ENCODE measurements around the gene TTC9B.
A peak's percentile ranks its signal among the peaks of the same experiment; 100 is the strongest.

TTC9B gene

GRCh38 chr19:40214936-40215335, 3.2 kb downstream of the TTC9B start:
- no peak overlapping the region for H3K27ac Mint-ChIP-seq
- H3K9me3 Mint-ChIP-seq = no peaks in the 10 kb centered on the region
- peaks cover 42% of the 10 kb centered on the region for H3K27me3 Mint-ChIP-seq
- H3K4me1 Mint-ChIP-seq = peaks cover 29% of the 10 kb centered on the region
- DNase-seq (no peak), ATAC-seq (peak; percentile 18)
- no peak overlapping the region for H3K4me3 Mint-ChIP-seq

- H3K27ac Mint-ChIP-seq = no peak overlapping the region
- no peak for DNase-seq
- no peaks in the 10 kb centered on the region for H3K9me3 Mint-ChIP-seq
- no peak overlapping the region for H3K4me3 Mint-ChIP-seq
- ATAC-seq = peak; percentile 14
- peaks cover 33% of the 10 kb centered on the region for H3K27me3 Mint-ChIP-seq
- H3K4me1 Mint-ChIP-seq = peaks cover 21% of the 10 kb centered on the region
These were observed 4.2 kb downstream of the TTC9B start for GRCh38 chr19:40213882-40214570.

GRCh38 chr19:40213251-40213829, 4.8 kb downstream of the TTC9B start:
- H3K27me3 Mint-ChIP-seq = peaks cover 26% of the 10 kb centered on the region
- peaks cover 17% of the 10 kb centered on the region for H3K4me1 Mint-ChIP-seq
- no peaks in the 10 kb centered on the region for H3K9me3 Mint-ChIP-seq
- peak overlapping the region in 1 of 2 donors; percentile 83 for H3K27ac Mint-ChIP-seq
- H3K4me3 Mint-ChIP-seq = no peak overlapping the region
- DNase-seq (no peak), ATAC-seq (peak; percentile 31)

GRCh38 chr19:40210889-40211288, 7.3 kb downstream of the TTC9B start:
- H3K4me1 Mint-ChIP-seq = no peaks in the 10 kb centered on the region
- H3K27me3 Mint-ChIP-seq = peaks cover 2% of the 10 kb centered on the region
- no peak overlapping the region for H3K4me3 Mint-ChIP-seq
- H3K27ac Mint-ChIP-seq = no peak overlapping the region
- DNase-seq (no peak), ATAC-seq (no peak)
- no peaks in the 10 kb centered on the region for H3K9me3 Mint-ChIP-seq

- no peak for ATAC-seq
- Mint-ChIP-seq H3K4me1 (no peaks in the 10 kb centered on the region), H3K4me3 (no peak overlapping the region), H3K27me3 (no peaks in the 10 kb centered on the region), H3K9me3 (no peaks in the 10 kb centered on the region), H3K27ac (no peak overlapping the region)
- no peak for DNase-seq
These were observed 9.6 kb downstream of the TTC9B start for GRCh38 chr19:40208602-40209001.

GRCh38 chr19:40205760-40206159, 12.4 kb downstream of the TTC9B start:
- ATAC-seq (no peak), DNase-seq (no peak)
- Mint-ChIP-seq H3K9me3 (no peaks in the 10 kb centered on the region), H3K27ac (no peak overlapping the region), H3K4me1 (no peaks in the 10 kb centered on the region), H3K4me3 (no peak overlapping the region), H3K27me3 (no peaks in the 10 kb centered on the region)

- Mint-ChIP-seq H3K4me1 (no peaks in the 10 kb centered on the region), H3K4me3 (no peak overlapping the region), H3K27ac (no peak overlapping the region), H3K27me3 (no peaks in the 10 kb centered on the region), H3K9me3 (no peaks in the 10 kb centered on the region)
- no peak for ATAC-seq
- DNase-seq = no peak
These were observed 13.8 kb downstream of the TTC9B start for GRCh38 chr19:40204381-40204780.

GRCh38 chr19:40200341-40201099, 17.7 kb downstream of the TTC9B start:
- Mint-ChIP-seq H3K27ac (no peak overlapping the region), H3K9me3 (no peaks in the 10 kb centered on the region), H3K27me3 (no peaks in the 10 kb centered on the region), H3K4me3 (no peak overlapping the region), H3K4me1 (peaks cover 5% of the 10 kb centered on the region)
- no peak for ATAC-seq
- DNase-seq = no peak

- ATAC-seq (no peak), DNase-seq (no peak)
- Mint-ChIP-seq H3K4me3 (no peak overlapping the region), H3K9me3 (no peaks in the 10 kb centered on the region), H3K4me1 (peaks cover 13% of the 10 kb centered on the region), H3K27me3 (no peaks in the 10 kb centered on the region), H3K27ac (no peak overlapping the region)
These were observed 19.8 kb downstream of the TTC9B start for GRCh38 chr19:40198272-40198990.

- Mint-ChIP-seq H3K4me1 (peaks cover 39% of the 10 kb centered on the region), H3K27ac (no peak overlapping the region), H3K27me3 (no peaks in the 10 kb centered on the region), H3K4me3 (no peak overlapping the region), H3K9me3 (no peaks in the 10 kb centered on the region)
- DNase-seq = no peak
- ATAC-seq = no peak
These were observed 24.7 kb downstream of the TTC9B start for GRCh38 chr19:40193587-40193849.

GRCh38 chr19:40192758-40193586, 25.2 kb downstream of the TTC9B start:
- ATAC-seq (no peak), DNase-seq (no peak)
- peak overlapping the region; percentile 65 to 75 for H3K4me3 Mint-ChIP-seq
- no peak overlapping the region for H3K27ac Mint-ChIP-seq
- H3K27me3 Mint-ChIP-seq = no peaks in the 10 kb centered on the region
- H3K4me1 Mint-ChIP-seq = peaks cover 38% of the 10 kb centered on the region
- H3K9me3 Mint-ChIP-seq = no peaks in the 10 kb centered on the region

- Mint-ChIP-seq H3K4me1 (peaks cover 34% of the 10 kb centered on the region), H3K9me3 (no peaks in the 10 kb centered on the region), H3K27me3 (no peaks in the 10 kb centered on the region), H3K27ac (peak overlapping the region in 1 of 2 donors; percentile 34), H3K4me3 (peak overlapping the region; percentile 65 to 75)
- peak; percentile 32 to 34 for DNase-seq
- ATAC-seq = peak; percentile 29
These were observed 26.1 kb downstream of the TTC9B start for GRCh38 chr19:40191836-40192646.

GRCh38 chr19:40190891-40191835, 27.0 kb downstream of the TTC9B start, which contains the start of gene MAP3K10:
Gene MAP3K10, plus strand, starts transcription at chr19:40191426. Its CDS starts 606 bp downstream, at chr19:40192032.
- DNase-seq (peak; percentile 81 to 84), ATAC-seq (peak; percentile 91)
- H3K27ac Mint-ChIP-seq = peak within 1 kb of the TSS; percentile 95
- peak within 1 kb of the TSS; percentile 89 to 94 for H3K4me3 Mint-ChIP-seq
- H3K4me1 Mint-ChIP-seq = peaks cover 34% of the 10 kb centered on the region
- no peaks in the 10 kb centered on the region for H3K27me3 Mint-ChIP-seq
- no peaks in the 10 kb centered on the region for H3K9me3 Mint-ChIP-seq

All from stimulated activated naive CD8-positive, alpha-beta T cell treated with anti-CD3 and anti-CD28 coated beads, Interleukin-15, amount 100 ng/mL, for 72 hours (primary cell).